HuH-7 (cell line): ENCODE measurements around the gene TOB1.

Experiments
- DNase-seq: peaks from one replicate; pipeline ENCODE4 v3.0.0; 2011; ENCODE audit warnings: low spot score

TOB1 gene, protein sequence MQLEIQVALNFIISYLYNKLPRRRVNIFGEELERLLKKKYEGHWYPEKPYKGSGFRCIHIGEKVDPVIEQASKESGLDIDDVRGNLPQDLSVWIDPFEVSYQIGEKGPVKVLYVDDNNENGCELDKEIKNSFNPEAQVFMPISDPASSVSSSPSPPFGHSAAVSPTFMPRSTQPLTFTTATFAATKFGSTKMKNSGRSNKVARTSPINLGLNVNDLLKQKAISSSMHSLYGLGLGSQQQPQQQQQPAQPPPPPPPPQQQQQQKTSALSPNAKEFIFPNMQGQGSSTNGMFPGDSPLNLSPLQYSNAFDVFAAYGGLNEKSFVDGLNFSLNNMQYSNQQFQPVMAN

DNA sequence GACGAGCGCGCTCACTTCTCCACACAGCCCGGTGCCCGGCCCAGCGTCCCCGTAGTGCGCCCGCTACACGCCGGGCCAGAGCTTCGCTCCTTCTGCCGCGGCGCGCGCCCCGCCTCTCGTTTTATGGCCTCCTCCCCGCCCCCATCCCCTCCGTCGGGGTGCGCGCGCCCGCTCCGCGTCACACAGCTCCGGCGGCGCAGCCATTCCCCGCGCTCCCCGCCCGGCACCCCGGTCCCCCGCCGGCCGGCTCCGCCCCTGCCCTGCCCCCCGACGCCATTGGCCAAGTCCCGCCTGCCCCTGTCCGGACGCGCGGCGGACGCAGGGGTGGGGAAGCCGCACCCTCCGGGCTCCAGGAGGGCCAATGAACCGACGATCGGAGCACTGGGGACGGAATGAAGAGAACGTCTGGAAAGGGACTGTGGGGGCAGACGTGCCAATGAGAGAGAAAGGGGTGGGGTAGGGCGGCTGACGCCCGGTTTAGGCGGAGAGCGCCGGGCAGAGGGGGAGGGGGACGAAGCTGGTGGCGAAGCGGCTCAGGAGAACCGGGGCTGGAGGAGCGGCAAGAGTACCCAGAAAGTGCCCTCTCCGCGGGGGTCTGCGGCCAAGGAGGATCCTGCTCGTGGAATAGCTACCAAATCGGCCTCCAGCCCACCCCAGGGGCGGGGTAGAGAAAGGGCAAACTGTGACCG is at the start of gene TOB1:
Gene TOB1, minus strand, starts transcription at position 94 of the 689 bp plus-strand sequence. CDS start 2,337 bp downstream, outside the sequence.
- peak; percentile 88 for DNase-seq

- DNase-seq, result no peak
Observed at GRCh38 chr17:50914505-50915063, 48.4 kb upstream of the TOB1 start.

GRCh38 chr17:50913120-50913519 is 47.0 kb upstream of the TOB1 start:
- DNase-seq, result no peak

- DNase-seq, result no peak
Observed at GRCh38 chr17:50911890-50912289, 45.7 kb upstream of the TOB1 start.

GRCh38 chr17:50911450-50911849 is 45.3 kb upstream of the TOB1 start:
- no peak for DNase-seq

GRCh38 chr17:50909765-50910605 is 43.8 kb upstream of the TOB1 start:
- no peak for DNase-seq

DNA sequence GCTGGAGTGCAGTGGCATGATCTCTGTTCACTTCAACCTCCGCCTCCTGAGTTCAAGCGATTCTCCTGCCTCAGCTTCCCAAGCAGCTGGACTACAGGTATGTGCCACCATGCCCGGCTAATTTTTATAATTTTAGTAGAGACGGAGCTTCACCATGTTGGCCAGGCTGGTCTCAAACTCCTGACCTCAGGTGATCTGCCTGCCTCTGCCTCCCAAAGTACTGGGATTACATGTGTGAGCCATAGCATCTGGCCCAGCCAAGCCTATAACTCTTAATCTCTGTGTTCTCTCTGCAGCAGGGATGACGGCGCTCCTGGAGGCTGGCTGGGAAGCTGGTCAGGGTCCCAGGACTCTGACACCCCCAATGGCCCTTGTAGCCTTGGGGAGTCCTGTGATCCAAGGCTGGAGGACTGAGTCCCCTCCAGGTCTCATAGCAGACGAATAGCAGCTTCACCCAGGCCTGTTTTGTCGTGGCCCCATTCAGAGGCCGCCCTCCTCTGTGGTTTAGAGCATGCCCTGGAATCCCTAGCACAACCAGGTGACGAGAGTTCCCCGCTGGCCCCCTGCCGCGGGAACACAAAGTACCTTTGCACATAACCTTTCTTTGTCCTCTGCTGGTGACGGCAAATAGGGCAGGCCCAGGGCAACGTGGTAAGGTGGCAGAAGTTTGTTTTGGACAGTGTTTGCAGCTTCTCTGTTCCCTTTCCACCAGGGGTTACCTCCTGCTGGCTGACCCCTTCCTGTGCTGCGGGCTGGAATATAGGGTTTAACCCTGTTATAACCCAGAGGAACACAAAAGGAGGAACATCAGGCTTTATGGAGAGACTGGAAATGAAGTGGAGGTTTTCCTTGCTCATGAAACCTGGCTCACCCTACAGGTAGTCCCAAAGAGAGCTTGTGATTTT is 43.0 kb upstream of the TOB1 start:
- DNase-seq, result no peak

DNA sequence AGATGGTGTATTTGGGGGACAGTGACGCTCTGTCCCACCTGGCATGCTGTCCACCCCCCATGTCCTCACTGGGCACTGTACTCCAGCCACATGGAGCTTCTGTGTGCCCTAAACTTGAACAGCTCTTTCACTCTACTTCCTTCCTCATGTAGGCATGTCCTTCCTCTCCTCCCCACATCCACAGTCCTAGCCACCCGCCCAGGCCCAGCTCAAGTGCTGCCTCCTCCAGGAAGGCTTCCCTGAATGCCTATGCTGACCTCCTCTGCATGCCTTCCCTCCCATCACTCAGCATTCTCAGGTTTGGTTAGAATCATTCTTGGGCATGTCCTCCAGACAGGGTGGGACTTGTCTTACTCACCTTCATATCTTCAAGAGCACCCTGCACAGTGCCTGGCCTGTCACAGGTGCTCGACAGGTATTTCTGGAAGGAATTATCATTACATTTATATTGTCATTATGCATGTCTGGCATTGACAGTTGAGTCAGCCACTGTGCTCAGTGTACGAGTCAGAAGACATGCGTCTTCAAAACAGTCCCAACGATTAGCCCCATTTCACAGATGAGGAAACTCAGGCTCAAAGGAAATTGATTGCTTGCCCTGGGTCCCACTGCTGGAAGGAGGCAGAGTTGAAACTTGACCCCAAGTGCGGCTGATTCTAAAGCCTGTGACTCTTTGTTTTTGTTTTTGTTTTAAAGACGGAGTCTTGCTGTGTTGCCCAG is 42.1 kb upstream of the TOB1 start:
- no peak for DNase-seq

DNA sequence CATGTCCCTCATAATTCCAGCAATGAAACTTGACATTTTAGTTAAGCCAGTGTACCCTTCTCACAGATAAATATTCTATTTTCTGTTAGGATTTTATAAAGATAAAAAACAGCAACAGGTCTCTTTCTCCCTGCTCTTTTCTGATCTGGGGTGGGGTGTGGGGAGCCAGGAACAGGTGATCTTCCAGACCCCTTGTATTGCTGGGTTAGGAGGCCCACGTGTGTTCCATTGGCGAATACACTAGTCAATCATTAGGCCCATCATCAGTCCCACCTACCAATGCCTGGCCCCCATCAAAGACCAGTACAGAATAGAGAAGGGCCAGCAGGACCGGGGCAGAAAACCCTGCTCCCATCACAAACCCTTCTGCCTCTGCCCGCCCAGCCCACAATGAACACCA is 40.3 kb upstream of the TOB1 start:
- DNase-seq, result no peak

DNA sequence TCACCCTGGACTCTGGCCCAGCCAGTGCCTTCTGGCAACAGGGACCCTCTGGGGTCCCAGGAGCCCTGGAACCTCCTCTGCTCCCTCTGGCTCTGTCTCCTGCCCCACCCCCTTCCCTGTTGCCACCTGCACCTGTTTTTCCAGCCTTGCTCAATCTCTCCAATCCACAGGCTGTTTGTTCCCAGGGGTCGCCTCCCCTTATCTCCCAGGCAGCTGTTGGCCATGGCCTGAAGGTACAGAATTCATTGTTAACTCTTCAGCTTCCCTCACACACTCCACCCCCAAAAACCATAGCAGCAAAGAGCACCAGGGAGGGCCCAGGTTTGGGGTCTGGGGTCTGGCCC is 39.3 kb upstream of the TOB1 start:
- peak; percentile 42 for DNase-seq

- peak; percentile 56 for DNase-seq
Observed at GRCh38 chr17:50904518-50905459, 38.6 kb upstream of the TOB1 start.

DNA sequence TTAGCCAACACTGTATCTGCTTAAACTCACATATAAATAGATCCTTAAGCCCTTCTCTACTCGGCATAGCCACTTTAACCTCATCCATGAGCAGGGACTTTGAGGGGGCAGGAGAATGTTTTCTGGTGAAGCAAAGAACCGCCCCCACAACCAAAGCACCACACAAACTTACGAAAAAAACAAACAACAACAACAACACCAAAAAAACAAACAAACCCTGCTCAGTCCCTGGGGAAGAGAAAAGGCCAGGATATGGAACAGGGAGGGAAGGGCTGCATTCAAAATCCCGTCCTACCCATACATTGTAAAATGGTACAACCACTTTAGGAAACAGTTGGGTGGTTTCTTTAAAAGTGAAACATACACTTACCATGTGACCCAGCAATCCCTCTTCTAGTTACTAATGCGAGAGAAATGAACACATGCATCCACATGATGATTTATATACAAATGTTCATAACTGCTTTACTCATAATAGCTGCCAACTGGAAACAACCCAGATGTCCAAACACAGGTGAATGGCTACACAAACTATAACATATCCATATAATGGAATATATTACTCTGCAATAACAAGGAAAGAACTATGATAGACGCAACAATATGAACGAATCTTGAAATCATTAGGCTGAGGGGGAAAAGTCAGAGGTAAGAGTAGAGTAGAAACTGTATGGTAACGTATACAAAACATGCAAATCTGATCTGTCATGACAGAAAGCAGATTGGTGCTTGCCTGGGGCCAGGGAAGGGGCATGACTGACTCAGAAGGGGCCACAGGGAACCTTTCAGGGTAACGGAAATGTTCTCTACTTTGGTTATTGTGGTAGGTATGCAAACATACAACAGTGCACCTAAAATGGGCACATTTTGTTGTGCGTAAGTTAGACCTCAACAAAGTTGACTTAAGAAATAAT is 37.7 kb upstream of the TOB1 start:
- DNase-seq, result no peak

GRCh38 chr17:50902372-50903353 is 36.5 kb upstream of the TOB1 start:
- DNase-seq, result no peak

DNA sequence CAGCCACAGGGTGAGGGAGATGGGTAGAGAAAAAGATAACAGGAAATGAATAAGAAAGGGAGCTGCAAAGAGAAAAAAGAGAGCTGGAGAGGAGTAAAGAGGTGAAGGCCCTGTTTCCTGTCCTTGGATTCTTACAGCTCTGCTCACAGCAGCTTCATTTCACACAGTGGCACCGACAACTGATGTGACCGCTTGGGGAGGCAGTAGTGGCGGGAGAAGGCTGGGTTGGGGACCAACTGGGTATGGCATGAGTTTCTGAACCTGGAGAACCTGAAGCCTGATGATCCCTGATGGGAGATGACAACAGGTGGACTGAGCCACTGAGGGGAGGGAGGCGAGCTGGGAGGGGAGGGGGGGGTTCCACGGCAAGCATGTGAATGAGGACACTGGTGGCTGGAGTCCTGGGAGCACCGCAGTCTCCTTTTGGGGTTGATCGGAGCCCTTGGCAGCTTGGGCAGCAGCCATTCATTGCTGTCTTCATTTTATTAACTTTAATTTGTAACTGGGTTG is 34.3 kb upstream of the TOB1 start:
- DNase-seq, result no peak

DNA sequence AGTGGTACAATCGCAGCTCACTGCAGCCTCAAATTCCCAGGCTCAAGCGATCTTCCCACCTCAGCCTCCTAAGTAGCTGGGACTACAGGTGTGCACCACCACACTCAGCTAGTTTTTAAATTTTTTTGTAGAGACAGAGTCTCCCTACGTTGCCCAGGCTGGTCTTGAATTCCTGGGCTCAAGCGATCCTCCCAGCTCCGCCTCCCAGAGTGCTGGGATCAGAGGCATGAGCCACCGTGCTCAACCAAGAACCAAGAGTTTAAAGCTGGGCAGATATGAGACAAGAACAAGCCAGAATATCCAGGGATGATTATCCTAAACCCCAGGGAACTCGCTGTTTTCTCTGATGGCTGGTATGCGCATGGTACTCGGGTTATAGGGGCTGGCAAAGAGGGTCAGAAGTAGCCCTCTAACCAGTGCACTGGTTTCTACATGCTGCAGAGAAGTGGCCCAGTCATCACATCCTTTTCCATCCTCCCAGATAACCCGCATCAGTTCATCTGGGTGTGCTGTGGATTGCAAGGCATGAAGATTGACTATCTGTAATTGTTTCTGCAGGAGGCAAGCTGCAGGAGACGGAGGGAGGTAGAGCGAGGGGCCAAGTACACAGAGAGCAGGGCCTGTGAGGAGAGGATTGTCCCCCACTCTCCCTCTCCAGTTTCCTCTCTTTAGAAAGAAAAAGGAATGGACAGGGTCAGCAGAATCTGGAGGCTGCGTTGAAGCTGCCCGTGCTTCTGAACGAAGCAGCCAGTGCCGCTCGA is 33.6 kb upstream of the TOB1 start:
- DNase-seq, result no peak

DNA sequence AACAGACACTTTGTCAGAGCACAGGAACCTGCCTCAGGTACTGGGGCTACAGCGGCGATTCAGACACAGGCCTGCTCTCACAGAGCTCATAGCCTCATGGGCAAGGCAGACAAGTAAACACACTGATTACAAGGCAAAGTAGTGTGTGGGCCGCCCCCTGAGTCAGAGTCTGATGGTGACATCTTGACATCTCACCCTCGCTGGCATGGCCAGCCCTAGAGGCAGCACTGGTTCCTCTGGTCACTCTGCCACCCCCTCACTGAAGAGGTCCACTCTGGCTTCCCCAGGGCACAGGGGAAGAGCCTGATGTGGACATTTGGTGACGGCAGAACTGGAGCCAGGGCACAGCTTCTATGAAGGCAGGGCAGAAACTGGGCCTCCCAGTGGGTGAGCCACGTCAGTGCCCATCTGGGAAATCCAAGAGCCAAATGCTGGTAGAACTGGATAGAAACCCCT is 32.9 kb upstream of the TOB1 start:
- DNase-seq, result no peak
